Measurements from ENCODE around the gene POU6F2. TPM values are rescaled to one million over a fixed set of nuclear protein-coding genes. Genes with fewer than 3 reads are reported as not detected.

Gene POU6F2
- total RNA-seq, 1 experiment from 2014 or later, result 0.27 TPM

GRCh38 chr7:38955892-38956291, 21.8 kb upstream of the POU6F2 start:
- no peak overlapping the region for H3K9ac ChIP-seq (ENCODE audit: low read length)
- no peak overlapping the region for H3K27ac ChIP-seq (ENCODE audit: low read depth, low read length)
- POLR2A ChIA-PET, result no interaction called here
- no peak overlapping the region for H3K4me3 ChIP-seq (replicated peaks in 1 of 2; ENCODE audit: low read depth in 1 of 2, low read length in 2 of 2)
- no peaks in the 10 kb centered on the region for H3K9me2 ChIP-seq (ENCODE audit: insufficient read depth)
- CTCF ChIA-PET, result no interaction called here
- H3K4me2 ChIP-seq (ENCODE audit: low read length), result no peak overlapping the region
- TF ChIP-seq CTCF (IDR thresholded peaks at IDR 0.05 in 2 of 3, conservative IDR thresholded peaks at IDR 0.05 in 1 of 3; ENCODE audit: borderline replicate concordance in 1 of 3, insufficient read depth in 1 of 3, low read depth in 2 of 3, low read length in 2 of 3), result no peak
- no peak for TF ChIP-seq ELF1 (IDR thresholded peaks at IDR 0.05; ENCODE audit: borderline replicate concordance, low read depth)
- no peak for TF ChIP-seq RAD21 (IDR thresholded peaks at IDR 0.05; ENCODE audit: low read depth)
- no peak for TF ChIP-seq REST (IDR thresholded peaks at IDR 0.05; ENCODE audit: low read depth)
- no peak for TF ChIP-seq TCF7L2 (IDR thresholded peaks at IDR 0.05; ENCODE audit: borderline replicate concordance, extremely low read depth, insufficient read depth, insufficient read length)
- no peak for TF ChIP-seq ZFX (IDR thresholded peaks at IDR 0.05)
- no peak for TF ChIP-seq ZNF274 (IDR thresholded peaks at IDR 0.05; ENCODE audit: low read depth, low read length)
- TF ChIP-seq SP1 (IDR thresholded peaks at IDR 0.05; ENCODE audit: low read depth), result no peak
- TF ChIP-seq EZH2 (IDR thresholded peaks at IDR 0.05), result no peak
- TF ChIP-seq MAX (IDR thresholded peaks at IDR 0.05), result no peak
- TF ChIP-seq ZBTB33 (IDR thresholded peaks at IDR 0.05; ENCODE audit: extremely low read depth, insufficient replicate concordance, low read length), result no peak
- no peak for TF ChIP-seq ATF3 (IDR thresholded peaks at IDR 0.05)
- TF ChIP-seq POLR2A (IDR thresholded peaks at IDR 0.05; ENCODE audit: borderline replicate concordance, extremely low read depth, insufficient read depth, insufficient read length), result no peak
- TF ChIP-seq CBX3 (IDR thresholded peaks at IDR 0.05; ENCODE audit: low read depth), result no peak
- no peak for TF ChIP-seq POLR2AphosphoS5 (IDR thresholded peaks at IDR 0.05; ENCODE audit: low read depth, low read length)
- TF ChIP-seq EGR1 (IDR thresholded peaks at IDR 0.05; ENCODE audit: low read depth), result no peak
- DNase-seq (ENCODE audit: low read depth, low spot score) (no peak), ATAC-seq (no peak)
- BruUV-seq (replicated peaks), result no TSS peak
- H3K79me2 ChIP-seq (ENCODE audit: insufficient read depth, low read length), result no peaks in the 10 kb centered on the region
- intact Hi-C loops (cut with micrococcal nuclease), result no loop called here
- H3K9me3 ChIP-seq (ENCODE audit: control insufficient read depth in 1 of 2, insufficient read depth in 1 of 2, low read depth in 1 of 2, low read length in 2 of 2), result no peaks in the 10 kb centered on the region
- peaks cover 2% of the 10 kb centered on the region for H3K27me3 ChIP-seq (ENCODE audit: insufficient read depth, low read length)
- H3K4me1 ChIP-seq (ENCODE audit: control insufficient read depth in 1 of 2, insufficient read depth in 2 of 2, low read length in 2 of 2), result no peaks in the 10 kb centered on the region
- no peak overlapping the region for H2AFZ ChIP-seq (ENCODE audit: low read depth, low read length, poor library complexity, severe bottlenecking)
- no peaks in the 10 kb centered on the region for H4K20me1 ChIP-seq (ENCODE audit: insufficient read depth)
- H3K36me3 ChIP-seq (ENCODE audit: control insufficient read depth in 1 of 2, insufficient read depth in 2 of 2, low read length in 2 of 2), result no peaks in the 10 kb centered on the region
- RAD21 ChIA-PET (ENCODE audit: low non-redundant PET in 1 of 2, low total read pairs in 2 of 2, uncharacterized antibody in 2 of 2, unreplicated experiment in 2 of 2), result no interaction called here
